ENCODE measurements around the gene COL15A1. TPM values are rescaled to one million over a fixed set of nuclear protein-coding genes. Genes with fewer than 3 reads are reported as not detected.

COL15A1 gene
- polyA plus RNA-seq, 1 donor (not counting 4 experiments of a cell fraction or from before 2014, with no cell fraction given) = not detected

GRCh38 chr9:98902516-98902915, 41.2 kb upstream of the COL15A1 start:
- TF ChIP-seq CTCF (optimal IDR thresholded peaks at IDR 0.05 in 1 of 3, IDR thresholded peaks at IDR 0.05 in 1 of 3, conservative IDR thresholded peaks at IDR 0.05 in 1 of 3; ENCODE audit: extremely low read depth in 1 of 3, insufficient read depth in 2 of 3, low read length in 3 of 3) (no peak), EZH2 (IDR thresholded peaks at IDR 0.05; ENCODE audit: low read length) (no peak)
- no peaks in the 10 kb centered on the region for H3K9me3 ChIP-seq (ENCODE audit: control insufficient read depth, low read depth, low read length)
- no peak overlapping the region for H3K4me3 ChIP-seq (ENCODE audit: control insufficient read depth in 2 of 3, extremely low read depth in 1 of 3, insufficient read depth in 2 of 3, low read depth in 1 of 3, low read length in 3 of 3)
- H4K20me1 ChIP-seq (ENCODE audit: control insufficient read depth, extremely low read depth, insufficient read depth, low read length) = no peaks in the 10 kb centered on the region
- FAIRE-seq (no peak), DNase-seq (ENCODE audit: low read depth, low spot score) (no peak)
- H3K4me1 ChIP-seq (ENCODE audit: control insufficient read depth, extremely low read depth, insufficient read depth, low read length) = no peaks in the 10 kb centered on the region
- dilution Hi-C loops (cut with MboI; ENCODE audit: extremely low pct_ligation_motif_present, low sequenced_read_pairs) = no loop called here
- H3K27ac ChIP-seq (ENCODE audit: control insufficient read depth, insufficient read depth, low read length) = no peak overlapping the region
- H3K9ac ChIP-seq (ENCODE audit: control insufficient read depth, extremely low read depth, insufficient read depth, low read length) = no peak overlapping the region
- no peak overlapping the region for H3K4me2 ChIP-seq (ENCODE audit: control insufficient read depth, extremely low read depth, insufficient read depth, low read depth, low read length)
- H3K36me3 ChIP-seq (ENCODE audit: control insufficient read depth in 2 of 2, extremely low read depth in 1 of 2, insufficient read depth in 2 of 2, low read length in 2 of 2) = no peaks in the 10 kb centered on the region
- H3K9me1 ChIP-seq (ENCODE audit: control insufficient read depth, extremely low read depth, insufficient read depth, low read length) = no peaks in the 10 kb centered on the region
- H2AFZ ChIP-seq (ENCODE audit: control insufficient read depth, low read length) = no peak overlapping the region
- no peaks in the 10 kb centered on the region for H3K27me3 ChIP-seq (ENCODE audit: control insufficient read depth, extremely low read depth, insufficient read depth, low read length)
- no peaks in the 10 kb centered on the region for H3K79me2 ChIP-seq (ENCODE audit: control insufficient read depth, insufficient read depth, low read length)

GRCh38 chr9:98902925-98903324, 40.8 kb upstream of the COL15A1 start:
- H3K27ac ChIP-seq (ENCODE audit: control insufficient read depth, insufficient read depth, low read length) = no peak overlapping the region
- no peaks in the 10 kb centered on the region for H3K36me3 ChIP-seq (ENCODE audit: control insufficient read depth in 2 of 2, extremely low read depth in 1 of 2, insufficient read depth in 2 of 2, low read length in 2 of 2)
- no peak for TF ChIP-seq CTCF (optimal IDR thresholded peaks at IDR 0.05 in 1 of 3, IDR thresholded peaks at IDR 0.05 in 1 of 3, conservative IDR thresholded peaks at IDR 0.05 in 1 of 3; ENCODE audit: extremely low read depth in 1 of 3, insufficient read depth in 2 of 3, low read length in 3 of 3)
- TF ChIP-seq EZH2 (IDR thresholded peaks at IDR 0.05; ENCODE audit: low read length) = no peak
- H3K27me3 ChIP-seq (ENCODE audit: control insufficient read depth, extremely low read depth, insufficient read depth, low read length) = no peaks in the 10 kb centered on the region
- FAIRE-seq (no peak), DNase-seq (ENCODE audit: low read depth, low spot score) (no peak)
- no peak overlapping the region for H3K4me3 ChIP-seq (ENCODE audit: control insufficient read depth in 2 of 3, extremely low read depth in 1 of 3, insufficient read depth in 2 of 3, low read depth in 1 of 3, low read length in 3 of 3)
- no peak overlapping the region for H2AFZ ChIP-seq (ENCODE audit: control insufficient read depth, low read length)
- no peak overlapping the region for H3K4me2 ChIP-seq (ENCODE audit: control insufficient read depth, extremely low read depth, insufficient read depth, low read depth, low read length)
- no peaks in the 10 kb centered on the region for H3K79me2 ChIP-seq (ENCODE audit: control insufficient read depth, insufficient read depth, low read length)
- no peak overlapping the region for H3K9ac ChIP-seq (ENCODE audit: control insufficient read depth, extremely low read depth, insufficient read depth, low read length)
- no peaks in the 10 kb centered on the region for H3K9me1 ChIP-seq (ENCODE audit: control insufficient read depth, extremely low read depth, insufficient read depth, low read length)
- no peaks in the 10 kb centered on the region for H3K9me3 ChIP-seq (ENCODE audit: control insufficient read depth, low read depth, low read length)
- H4K20me1 ChIP-seq (ENCODE audit: control insufficient read depth, extremely low read depth, insufficient read depth, low read length) = no peaks in the 10 kb centered on the region
- dilution Hi-C loops (cut with MboI; ENCODE audit: extremely low pct_ligation_motif_present, low sequenced_read_pairs) = no loop called here
- H3K4me1 ChIP-seq (ENCODE audit: control insufficient read depth, extremely low read depth, insufficient read depth, low read length) = no peaks in the 10 kb centered on the region
